Measurements from ENCODE around the gene TMEM245.

The TMEM245 gene

GRCh38 chr9:109030426-109030825 is 89.3 kb downstream of the TMEM245 start:
- Histone ChIP-seq H3K27me3 (replicated peaks; ENCODE audit: control insufficient read depth, insufficient read depth, low read length) (no peaks in the 10 kb centered on the region), H3K4me3 (replicated peaks; ENCODE audit: low read depth, low read length) (no peak overlapping the region), H3K36me3 (ENCODE audit: control insufficient read depth, insufficient read depth, low read length) (peaks cover 3% of the 10 kb centered on the region; the same call in 1 of the 2 replicates)
- DNase-seq (ENCODE audit: extremely low read depth, insufficient read length), result no peak
- TF ChIP-seq, protein P1, sequence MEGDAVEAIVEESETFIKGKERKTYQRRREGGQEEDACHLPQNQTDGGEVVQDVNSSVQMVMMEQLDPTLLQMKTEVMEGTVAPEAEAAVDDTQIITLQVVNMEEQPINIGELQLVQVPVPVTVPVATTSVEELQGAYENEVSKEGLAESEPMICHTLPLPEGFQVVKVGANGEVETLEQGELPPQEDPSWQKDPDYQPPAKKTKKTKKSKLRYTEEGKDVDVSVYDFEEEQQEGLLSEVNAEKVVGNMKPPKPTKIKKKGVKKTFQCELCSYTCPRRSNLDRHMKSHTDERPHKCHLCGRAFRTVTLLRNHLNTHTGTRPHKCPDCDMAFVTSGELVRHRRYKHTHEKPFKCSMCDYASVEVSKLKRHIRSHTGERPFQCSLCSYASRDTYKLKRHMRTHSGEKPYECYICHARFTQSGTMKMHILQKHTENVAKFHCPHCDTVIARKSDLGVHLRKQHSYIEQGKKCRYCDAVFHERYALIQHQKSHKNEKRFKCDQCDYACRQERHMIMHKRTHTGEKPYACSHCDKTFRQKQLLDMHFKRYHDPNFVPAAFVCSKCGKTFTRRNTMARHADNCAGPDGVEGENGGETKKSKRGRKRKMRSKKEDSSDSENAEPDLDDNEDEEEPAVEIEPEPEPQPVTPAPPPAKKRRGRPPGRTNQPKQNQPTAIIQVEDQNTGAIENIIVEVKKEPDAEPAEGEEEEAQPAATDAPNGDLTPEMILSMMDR (IDR thresholded peaks at IDR 0.05; ENCODE audit: insufficient read depth, low read length, poor library complexity, severe bottlenecking), result no peak

- peaks cover 3% of the 10 kb centered on the region; the same call in 1 of the 2 replicates for H3K36me3 ChIP-seq (ENCODE audit: control insufficient read depth, insufficient read depth, low read length)
- H3K4me3 ChIP-seq (replicated peaks; ENCODE audit: low read depth, low read length), result no peak overlapping the region
- no peaks in the 10 kb centered on the region for H3K27me3 ChIP-seq (replicated peaks; ENCODE audit: control insufficient read depth, insufficient read depth, low read length)
- DNase-seq (ENCODE audit: extremely low read depth, insufficient read length), result no peak
- TF ChIP-seq, protein P1 (IDR thresholded peaks at IDR 0.05; ENCODE audit: insufficient read depth, low read length, poor library complexity, severe bottlenecking), result no peak
Measured at GRCh38 chr9:109028457-109028856, 91.3 kb downstream of the TMEM245 start.

DNA sequence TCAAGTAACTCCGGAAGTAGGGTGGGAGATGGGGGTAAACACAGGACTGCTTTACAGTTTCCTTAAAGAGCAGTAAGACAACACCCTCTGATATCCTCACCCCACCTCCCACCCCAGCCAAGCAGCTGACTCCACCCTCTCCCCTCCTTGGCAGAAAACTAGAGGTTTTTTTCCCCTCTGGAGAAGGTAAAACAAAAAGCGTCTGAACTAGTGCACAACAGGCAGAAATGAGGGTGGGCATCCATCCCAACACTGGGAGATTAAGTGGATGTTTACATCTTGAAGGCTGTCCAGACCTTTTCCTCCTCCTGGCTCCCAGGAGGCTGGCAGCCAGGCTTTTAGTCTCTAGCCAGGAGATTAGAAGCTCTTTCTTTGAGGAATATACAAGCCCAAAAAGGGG is 92.6 kb downstream of the TMEM245 start:
- Histone ChIP-seq H3K27me3 (replicated peaks; ENCODE audit: control insufficient read depth, insufficient read depth, low read length) (no peaks in the 10 kb centered on the region), H3K36me3 (ENCODE audit: control insufficient read depth, insufficient read depth, low read length) (peaks cover 1% of the 10 kb centered on the region; the same call in 1 of the 2 replicates), H3K4me3 (replicated peaks; ENCODE audit: low read depth, low read length) (no peak overlapping the region)
- TF ChIP-seq, protein P1 (IDR thresholded peaks at IDR 0.05; ENCODE audit: insufficient read depth, low read length, poor library complexity, severe bottlenecking), result no peak
- no peak for DNase-seq (ENCODE audit: extremely low read depth, insufficient read length)

- Histone ChIP-seq H3K27me3 (replicated peaks; ENCODE audit: control insufficient read depth, insufficient read depth, low read length) (no peaks in the 10 kb centered on the region), H3K36me3 (ENCODE audit: control insufficient read depth, insufficient read depth, low read length) (peaks cover 1% of the 10 kb centered on the region; the same call in 1 of the 2 replicates), H3K4me3 (replicated peaks; ENCODE audit: low read depth, low read length) (no peak overlapping the region)
- TF ChIP-seq, protein P1 (IDR thresholded peaks at IDR 0.05; ENCODE audit: insufficient read depth, low read length, poor library complexity, severe bottlenecking), result no peak
- DNase-seq (ENCODE audit: extremely low read depth, insufficient read length), result no peak
Measured at GRCh38 chr9:109026306-109026705, 93.4 kb downstream of the TMEM245 start.

- TF ChIP-seq, protein P1 (IDR thresholded peaks at IDR 0.05; ENCODE audit: insufficient read depth, low read length, poor library complexity, severe bottlenecking), result no peak
- Histone ChIP-seq H3K4me3 (replicated peaks; ENCODE audit: low read depth, low read length) (no peak overlapping the region), H3K27me3 (replicated peaks; ENCODE audit: control insufficient read depth, insufficient read depth, low read length) (no peaks in the 10 kb centered on the region), H3K36me3 (ENCODE audit: control insufficient read depth, insufficient read depth, low read length) (peaks cover 1% of the 10 kb centered on the region; the same call in 1 of the 2 replicates)
- no peak for DNase-seq (ENCODE audit: extremely low read depth, insufficient read length)
Measured at GRCh38 chr9:109022873-109023272, 96.9 kb downstream of the TMEM245 start.
